ENCODE measurements around the gene ZC3H12D. TPM values are rescaled to one million over a fixed set of nuclear protein-coding genes. Genes with fewer than 3 reads are reported as not detected.

ZC3H12D gene
- total and polyA plus RNA-seq, 4 experiments from 2014 or later: 3.1 to 106 (median 50.6) TPM

DNA sequence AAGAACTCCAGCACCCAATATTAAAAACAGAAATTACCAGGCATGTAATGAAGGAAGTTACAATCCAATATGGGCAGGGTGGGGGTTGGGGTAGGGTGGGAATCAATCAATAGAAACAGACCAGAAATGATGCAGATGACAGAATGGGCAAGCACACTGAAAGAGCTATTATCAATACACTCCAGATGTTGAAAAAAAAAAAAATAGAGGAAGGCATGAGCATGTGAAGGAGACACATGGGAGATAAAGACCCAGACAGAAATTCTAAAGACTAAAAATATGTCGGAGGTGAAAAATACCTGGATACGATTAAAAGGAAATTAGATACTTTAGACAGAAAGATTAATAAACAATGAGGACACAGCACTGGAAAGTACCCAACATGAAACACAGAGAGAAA is 19.1 kb upstream of the ZC3H12D start:
- no peaks in the 10 kb centered on the region for H3K9me3 ChIP-seq (ENCODE audit: control insufficient read depth in 1 of 2, low read length in 2 of 2)
- Mint-ChIP-seq H3K27me3 (no peaks in the 10 kb centered on the region), H3K36me3 (peaks cover 24 to 53% of the 10 kb centered on the region in 2 donors), H3K27ac (peak overlapping the region in 6 of 7 donors; percentile 43 to 87 (median 74)), H3K9me3 (no peaks in the 10 kb centered on the region), H3K4me3 (no peak overlapping the region), H3K4me1 (peaks cover 20 to 46% (median 31%) of the 10 kb centered on the region in 4 donors)
- peaks cover 34% of the 10 kb centered on the region for H3K4me1 ChIP-seq (ENCODE audit: insufficient read depth, low read length)
- H3K27ac ChIP-seq (ENCODE audit: low read depth, low read length): peak overlapping the region; percentile 21
- H3K4me3 ChIP-seq (ENCODE audit: low read length in 2 of 2): no peak overlapping the region
- no peaks in the 10 kb centered on the region for H3K27me3 ChIP-seq (ENCODE audit: insufficient read depth, low read length)
- ChIA-PET CTCF (ENCODE audit: partially characterized antibody) (interaction anchor here (1.3 to 2.9 kb wide), 5 partner anchors 10 to 72 kb away, joined by 3 to 13 read pairs (median 4); no protein-coding TSS in a partner anchor), POLR2A (ENCODE audit: partially characterized antibody) (interaction anchor here (1.8 to 9.7 kb wide), 2 partner anchors 9 to 30 kb away, joined by 7 to 100 read pairs; no protein-coding TSS in a partner anchor)
- intact Hi-C loops (cut with micrococcal nuclease): no loop called here
- no peaks in the 10 kb centered on the region for H3K36me3 ChIP-seq (ENCODE audit: insufficient read depth, low read length)
- no peak for DNase-seq

DNA sequence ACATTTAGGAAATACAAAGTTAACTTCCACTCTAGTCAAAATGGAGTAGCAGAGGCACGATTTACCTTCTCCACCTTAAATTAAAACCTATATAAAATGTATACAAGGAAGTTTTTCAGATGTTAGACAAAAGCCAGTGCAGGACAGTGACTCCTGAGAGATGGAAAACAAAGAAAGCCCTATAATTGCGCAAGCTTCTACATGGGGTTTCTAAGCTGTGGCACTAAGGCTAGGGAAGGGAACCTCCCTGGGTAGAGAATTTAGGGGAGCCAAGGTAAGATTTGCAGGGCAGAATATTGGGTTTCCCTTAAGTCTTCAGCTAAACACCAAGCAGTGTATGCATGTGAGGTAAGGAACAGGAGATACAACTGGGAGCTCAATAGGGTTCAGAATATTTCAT is 18.5 kb upstream of the ZC3H12D start:
- Histone ChIP-seq H3K4me1 (ENCODE audit: insufficient read depth, low read length) (peaks cover 35% of the 10 kb centered on the region), H3K27ac (ENCODE audit: low read depth, low read length) (no peak overlapping the region), H3K9me3 (ENCODE audit: control insufficient read depth in 1 of 2, low read length in 2 of 2) (no peaks in the 10 kb centered on the region), H3K36me3 (ENCODE audit: insufficient read depth, low read length) (no peaks in the 10 kb centered on the region), H3K4me3 (ENCODE audit: low read length in 2 of 2) (no peak overlapping the region), H3K27me3 (ENCODE audit: insufficient read depth, low read length) (no peaks in the 10 kb centered on the region)
- Mint-ChIP-seq H3K4me3 (no peak overlapping the region), H3K27me3 (no peaks in the 10 kb centered on the region), H3K4me1 (peaks cover 17 to 40% (median 26%) of the 10 kb centered on the region in 4 donors), H3K36me3 (peaks cover 24 to 49% of the 10 kb centered on the region in 2 donors), H3K27ac (peak overlapping the region in 5 of 7 donors; percentile 43 to 87 (median 72)), H3K9me3 (no peaks in the 10 kb centered on the region)
- intact Hi-C loops (cut with micrococcal nuclease): no loop called here
- DNase-seq: no peak
- POLR2A ChIA-PET (ENCODE audit: partially characterized antibody): interaction anchor here (0.6 to 9.7 kb wide), 4 partner anchors 8 to 44 kb away, joined by 3 to 100 read pairs (median 5); no protein-coding TSS in a partner anchor
- CTCF ChIA-PET (ENCODE audit: partially characterized antibody): interaction anchor here (1.3 to 2.9 kb wide), 5 partner anchors 10 to 72 kb away, joined by 3 to 13 read pairs (median 4); no protein-coding TSS in a partner anchor

DNA sequence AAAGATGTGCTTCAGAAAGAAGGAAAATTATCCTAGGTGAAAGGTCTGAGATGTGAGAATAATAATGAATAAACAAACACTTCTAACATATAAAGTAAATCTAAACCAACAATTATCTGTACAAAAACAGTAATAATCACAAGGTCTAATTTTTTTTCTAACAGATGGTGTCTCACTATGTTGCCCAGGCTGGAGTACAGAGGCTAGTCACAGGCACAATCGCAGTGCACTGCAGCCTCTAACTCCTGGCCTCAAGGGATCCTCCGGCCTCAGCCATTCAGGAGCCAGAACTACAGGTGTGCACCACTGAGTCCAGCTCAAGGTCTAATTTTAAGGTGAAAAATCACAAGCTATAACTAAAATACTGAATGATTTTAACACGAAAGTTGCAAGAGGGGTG is 17.0 kb upstream of the ZC3H12D start:
- Mint-ChIP-seq H3K36me3 (peaks cover 19 to 43% of the 10 kb centered on the region in 2 donors), H3K27ac (peak overlapping the region; percentile 13 to 82 (median 22)), H3K27me3 (no peaks in the 10 kb centered on the region), H3K4me3 (no peak overlapping the region), H3K9me3 (no peaks in the 10 kb centered on the region), H3K4me1 (peaks cover 16 to 44% (median 28%) of the 10 kb centered on the region in 4 donors)
- H3K4me3 ChIP-seq (ENCODE audit: low read length in 2 of 2): no peak overlapping the region
- intact Hi-C loops (cut with micrococcal nuclease): no loop called here
- no peak for DNase-seq
- POLR2A ChIA-PET (ENCODE audit: partially characterized antibody): no interaction called here
- no peak overlapping the region for H3K27ac ChIP-seq (ENCODE audit: low read depth, low read length)
- no peaks in the 10 kb centered on the region for H3K36me3 ChIP-seq (ENCODE audit: insufficient read depth, low read length)
- H3K9me3 ChIP-seq (ENCODE audit: control insufficient read depth in 1 of 2, low read length in 2 of 2): no peaks in the 10 kb centered on the region
- H3K4me1 ChIP-seq (ENCODE audit: insufficient read depth, low read length): peaks cover 34% of the 10 kb centered on the region
- CTCF ChIA-PET (ENCODE audit: partially characterized antibody): interaction anchor here (2.9 kb wide), 1 partner anchor 16 kb away, joined by 13 read pairs; no protein-coding TSS in a partner anchor
- no peaks in the 10 kb centered on the region for H3K27me3 ChIP-seq (ENCODE audit: insufficient read depth, low read length)

DNA sequence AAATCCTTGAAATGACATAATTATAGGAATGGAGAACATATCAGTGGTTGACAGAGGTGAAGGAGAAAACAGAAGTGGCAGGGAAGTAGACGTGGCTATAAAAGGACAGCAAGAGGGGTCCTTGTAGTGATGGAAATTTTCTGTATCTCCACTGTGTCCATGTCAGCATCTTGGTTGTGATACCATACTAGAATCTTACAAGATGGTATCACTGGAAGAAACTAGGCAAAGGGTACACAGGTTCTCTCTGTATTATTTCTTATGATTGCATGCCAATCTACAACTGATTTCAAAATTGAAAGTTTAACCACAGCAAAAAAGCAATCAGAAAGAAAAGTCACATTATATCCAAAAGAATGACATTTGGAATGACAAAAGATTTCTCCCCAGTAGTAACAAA is 16.4 kb upstream of the ZC3H12D start:
- Mint-ChIP-seq H3K4me1 (peaks cover 18 to 50% (median 33%) of the 10 kb centered on the region in 4 donors), H3K4me3 (no peak overlapping the region), H3K36me3 (peaks cover 19 to 41% of the 10 kb centered on the region in 2 donors), H3K27ac (peak overlapping the region in 4 of 7 donors; percentile 29 to 65 (median 58)), H3K27me3 (no peaks in the 10 kb centered on the region), H3K9me3 (no peaks in the 10 kb centered on the region)
- ChIA-PET POLR2A (ENCODE audit: partially characterized antibody) (no interaction called here), CTCF (ENCODE audit: partially characterized antibody) (no interaction called here)
- DNase-seq: no peak
- Histone ChIP-seq H3K27me3 (ENCODE audit: insufficient read depth, low read length) (no peaks in the 10 kb centered on the region), H3K4me3 (ENCODE audit: low read length in 2 of 2) (no peak overlapping the region), H3K4me1 (ENCODE audit: insufficient read depth, low read length) (peaks cover 39% of the 10 kb centered on the region), H3K36me3 (ENCODE audit: insufficient read depth, low read length) (no peaks in the 10 kb centered on the region), H3K27ac (ENCODE audit: low read depth, low read length) (no peak overlapping the region), H3K9me3 (ENCODE audit: control insufficient read depth in 1 of 2, low read length in 2 of 2) (no peaks in the 10 kb centered on the region)
- intact Hi-C loops (cut with micrococcal nuclease): no loop called here

DNA sequence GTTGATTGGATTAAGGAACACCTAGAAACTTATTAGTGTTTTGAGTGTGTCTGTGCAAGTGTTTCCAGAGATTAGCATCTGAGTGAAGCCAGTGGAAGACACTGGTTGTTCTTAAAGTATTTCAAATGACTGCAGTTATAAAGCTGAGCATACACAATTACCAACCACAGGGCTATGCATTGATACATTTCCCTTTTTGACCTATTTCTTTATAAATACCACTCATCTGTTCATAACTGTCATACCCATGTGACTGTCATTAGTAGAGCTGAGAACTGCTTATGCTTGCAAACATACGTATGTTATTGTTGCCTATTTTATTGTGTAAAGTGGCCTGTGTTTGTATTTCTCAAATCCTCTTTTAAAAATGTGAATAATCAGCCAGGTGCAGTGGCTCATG is 15.3 kb upstream of the ZC3H12D start:
- POLR2A ChIA-PET (ENCODE audit: partially characterized antibody): interaction anchor here (0.6 to 1.3 kb wide), 3 partner anchors 9 to 17 kb away, joined by 3 to 4 read pairs (median 3); partner anchors contain the start of gene ZC3H12D
- peak overlapping the region; percentile 35 to 89 (median 75) for H3K27ac Mint-ChIP-seq

DNA sequence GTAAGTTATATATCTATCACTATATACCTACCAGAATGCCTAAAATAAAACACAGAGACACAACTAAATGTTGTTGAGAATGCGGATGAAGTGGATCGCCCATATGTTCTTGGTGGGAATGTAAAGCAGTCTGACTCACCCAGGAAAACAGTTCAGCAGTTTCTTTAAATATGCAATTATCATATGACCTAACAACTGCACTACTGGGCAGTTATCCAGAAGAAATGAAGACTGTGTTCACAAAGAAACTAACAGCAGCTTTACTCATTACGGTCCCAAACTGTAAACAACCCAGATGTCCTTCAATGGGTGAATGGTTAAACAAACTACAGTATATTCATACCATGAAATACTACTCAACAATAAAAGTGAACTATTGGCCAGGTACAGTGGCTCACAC is 14.3 kb upstream of the ZC3H12D start:
- peaks cover 52% of the 10 kb centered on the region for H3K4me1 ChIP-seq (ENCODE audit: insufficient read depth, low read length)
- intact Hi-C loops (cut with micrococcal nuclease): loop anchor here (5.0 kb wide), 2 partner anchors 48 to 182 kb away; partner anchors contain the start of genes PPIL4 and TAB2
- Mint-ChIP-seq H3K27me3 (no peaks in the 10 kb centered on the region), H3K36me3 (peaks cover 8 to 24% of the 10 kb centered on the region in 2 donors), H3K9me3 (no peaks in the 10 kb centered on the region), H3K27ac (peak overlapping the region in 6 of 7 donors; percentile 51 to 96 (median 84)), H3K4me3 (no peak overlapping the region), H3K4me1 (peaks cover 29 to 61% (median 40%) of the 10 kb centered on the region in 4 donors)
- H3K4me3 ChIP-seq (ENCODE audit: low read length in 2 of 2): no peak overlapping the region
- DNase-seq: no peak
- POLR2A ChIA-PET (ENCODE audit: partially characterized antibody): interaction anchor here (0.6 to 1.4 kb wide), 6 partner anchors 9 to 162 kb away, joined by 3 to 10 read pairs (median 4); no protein-coding TSS in a partner anchor
- no peaks in the 10 kb centered on the region for H3K27me3 ChIP-seq (ENCODE audit: insufficient read depth, low read length)
- CTCF ChIA-PET (ENCODE audit: partially characterized antibody): interaction anchor here (0.7 to 2.7 kb wide), 5 partner anchors 9 to 471 kb away, joined by 3 to 11 read pairs (median 4); partner anchors contain the start of gene ZC3H12D
- no peak overlapping the region for H3K27ac ChIP-seq (ENCODE audit: low read depth, low read length)
- no peaks in the 10 kb centered on the region for H3K9me3 ChIP-seq (ENCODE audit: control insufficient read depth in 1 of 2, low read length in 2 of 2)
- H3K36me3 ChIP-seq (ENCODE audit: insufficient read depth, low read length): no peaks in the 10 kb centered on the region

More for the DNA sequence above, 15.3 kb upstream of the ZC3H12D start:
- H3K27ac ChIP-seq (ENCODE audit: low read depth, low read length): no peak overlapping the region
- intact Hi-C loops (cut with micrococcal nuclease): no loop called here
- Mint-ChIP-seq H3K36me3 (peaks cover 8 to 31% of the 10 kb centered on the region in 2 donors), H3K4me3 (no peak overlapping the region), H3K9me3 (no peaks in the 10 kb centered on the region), H3K4me1 (peaks cover 22 to 55% (median 34%) of the 10 kb centered on the region in 4 donors), H3K27me3 (no peaks in the 10 kb centered on the region)
- no peaks in the 10 kb centered on the region for H3K36me3 ChIP-seq (ENCODE audit: insufficient read depth, low read length)
- H3K4me3 ChIP-seq (ENCODE audit: low read length in 2 of 2): no peak overlapping the region
- H3K9me3 ChIP-seq (ENCODE audit: control insufficient read depth in 1 of 2, low read length in 2 of 2): no peaks in the 10 kb centered on the region
- H3K4me1 ChIP-seq (ENCODE audit: insufficient read depth, low read length): peaks cover 48% of the 10 kb centered on the region
- CTCF ChIA-PET (ENCODE audit: partially characterized antibody): interaction anchor here (0.6 to 2.7 kb wide), 3 partner anchors 15 to 474 kb away, joined by 3 to 11 read pairs (median 5); partner anchors contain the start of gene ZC3H12D
- no peak for DNase-seq
- no peaks in the 10 kb centered on the region for H3K27me3 ChIP-seq (ENCODE audit: insufficient read depth, low read length)

DNA sequence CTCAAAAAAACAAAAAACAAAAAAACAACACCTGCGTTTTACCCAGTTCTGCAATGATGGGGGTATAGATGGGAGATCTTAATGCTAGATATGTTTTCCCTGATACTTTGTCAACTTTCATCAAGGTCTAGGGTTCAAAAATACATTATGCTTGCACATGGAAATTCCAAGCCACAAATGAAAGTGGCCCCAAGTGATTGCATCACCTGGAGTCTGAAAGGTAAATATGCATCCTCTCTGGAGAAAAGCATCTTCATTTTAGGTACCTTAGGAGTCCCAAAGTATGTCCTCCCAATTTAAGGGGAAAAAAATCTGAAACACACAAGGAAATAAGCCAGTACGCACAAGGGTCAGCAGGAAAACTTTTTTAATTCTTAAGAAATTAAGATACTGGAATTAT is 12.6 kb upstream of the ZC3H12D start:
- H3K27ac Mint-ChIP-seq: peak overlapping the region; percentile 96 to 100 (median 98)
- Histone ChIP-seq H3K27me3 (ENCODE audit: insufficient read depth, low read length) (no peaks in the 10 kb centered on the region), H3K4me3 (ENCODE audit: low read length in 2 of 2) (no peak overlapping the region), H3K27ac (ENCODE audit: low read depth, low read length) (no peak overlapping the region), H3K9me3 (ENCODE audit: control insufficient read depth in 1 of 2, low read length in 2 of 2) (no peaks in the 10 kb centered on the region), H3K36me3 (ENCODE audit: insufficient read depth, low read length) (no peaks in the 10 kb centered on the region), H3K4me1 (ENCODE audit: insufficient read depth, low read length) (peaks cover 65% of the 10 kb centered on the region)
- H3K9me3 Mint-ChIP-seq: peaks cover 0 to 1% (median 0%) of the 10 kb centered on the region in 8 donors
- H3K27me3 Mint-ChIP-seq: no peaks in the 10 kb centered on the region
- POLR2A ChIA-PET (ENCODE audit: partially characterized antibody): interaction anchor here (2.3 to 5.5 kb wide), 2 partner anchors 10 to 16 kb away, joined by 11 to 100 read pairs; no protein-coding TSS in a partner anchor
- H3K4me1 Mint-ChIP-seq: peaks cover 41 to 69% (median 49%) of the 10 kb centered on the region in 4 donors
- intact Hi-C loops (cut with micrococcal nuclease): loop anchor here (5.0 kb wide), 2 partner anchors 50 to 180 kb away; partner anchors contain the start of genes PPIL4 and TAB2
- H3K4me3 Mint-ChIP-seq: peak overlapping the region in 3 of 8 donors; percentile 20 to 87 (median 82)
- CTCF ChIA-PET (ENCODE audit: partially characterized antibody): no interaction called here
- H3K36me3 Mint-ChIP-seq: peaks cover 8 to 15% of the 10 kb centered on the region in 2 donors
- no peak for DNase-seq

Measured in CD4-positive, alpha-beta memory T cell (primary cell).